NB4 (cell line): ENCODE measurements around the gene KCNN4.

Experiments used
- MYC ChIP-seq: IDR thresholded peaks from 2 replicates; pipeline ENCODE4 v1.6.1; 2011; ENCODE audit warnings: low read depth, low read length
- POLR2A ChIP-seq: IDR thresholded peaks from 2 replicates; pipeline ENCODE4 v1.6.1; 2011; ENCODE audit warnings: mild to moderate bottlenecking; ENCODE audit not compliant: insufficient read length; ENCODE audit errors: extremely low read depth
- TF ChIP-seq, protein P1 (sequence below): IDR thresholded peaks from one replicate; pipeline ENCODE4 v1.5.1; 2012; ENCODE audit warnings: low read depth, low read length
- TF ChIP-seq, protein P2 (sequence below): IDR thresholded peaks from 2 replicates; pipeline ENCODE4 v1.6.1; 2011; ENCODE audit warnings: low read depth, low read length

DNA sequence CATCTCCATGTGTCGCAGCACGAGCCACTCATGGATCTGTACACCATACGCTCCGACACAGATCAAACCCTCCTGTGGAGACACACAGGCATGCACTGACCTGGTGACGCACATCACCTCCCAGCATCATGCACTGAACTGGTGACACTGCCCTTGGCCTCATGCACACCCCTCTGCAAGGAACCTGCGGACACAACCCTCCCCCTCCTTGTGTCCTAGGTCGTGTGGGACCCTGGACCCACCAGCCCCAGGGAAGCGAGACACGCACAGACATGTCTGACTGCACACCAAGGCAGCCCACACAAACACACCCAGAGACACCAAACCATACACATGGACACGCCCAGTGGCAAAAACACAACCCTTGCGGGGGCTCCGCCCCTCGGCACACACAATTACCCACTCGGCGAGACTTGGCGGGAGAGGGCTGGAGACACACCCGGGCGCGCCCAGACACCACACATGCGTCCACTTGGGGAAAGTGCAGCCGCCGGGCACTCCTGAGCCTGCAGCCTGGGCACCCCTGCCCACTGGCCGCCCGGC, 2.0 kb upstream of the KCNN4 start:
- TF ChIP-seq, protein P1, sequence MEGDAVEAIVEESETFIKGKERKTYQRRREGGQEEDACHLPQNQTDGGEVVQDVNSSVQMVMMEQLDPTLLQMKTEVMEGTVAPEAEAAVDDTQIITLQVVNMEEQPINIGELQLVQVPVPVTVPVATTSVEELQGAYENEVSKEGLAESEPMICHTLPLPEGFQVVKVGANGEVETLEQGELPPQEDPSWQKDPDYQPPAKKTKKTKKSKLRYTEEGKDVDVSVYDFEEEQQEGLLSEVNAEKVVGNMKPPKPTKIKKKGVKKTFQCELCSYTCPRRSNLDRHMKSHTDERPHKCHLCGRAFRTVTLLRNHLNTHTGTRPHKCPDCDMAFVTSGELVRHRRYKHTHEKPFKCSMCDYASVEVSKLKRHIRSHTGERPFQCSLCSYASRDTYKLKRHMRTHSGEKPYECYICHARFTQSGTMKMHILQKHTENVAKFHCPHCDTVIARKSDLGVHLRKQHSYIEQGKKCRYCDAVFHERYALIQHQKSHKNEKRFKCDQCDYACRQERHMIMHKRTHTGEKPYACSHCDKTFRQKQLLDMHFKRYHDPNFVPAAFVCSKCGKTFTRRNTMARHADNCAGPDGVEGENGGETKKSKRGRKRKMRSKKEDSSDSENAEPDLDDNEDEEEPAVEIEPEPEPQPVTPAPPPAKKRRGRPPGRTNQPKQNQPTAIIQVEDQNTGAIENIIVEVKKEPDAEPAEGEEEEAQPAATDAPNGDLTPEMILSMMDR, result no peak
- TF ChIP-seq, protein P2, sequence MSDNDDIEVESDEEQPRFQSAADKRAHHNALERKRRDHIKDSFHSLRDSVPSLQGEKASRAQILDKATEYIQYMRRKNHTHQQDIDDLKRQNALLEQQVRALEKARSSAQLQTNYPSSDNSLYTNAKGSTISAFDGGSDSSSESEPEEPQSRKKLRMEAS, result no peak
- TF ChIP-seq POLR2A (no peak), MYC (no peak)
